HUES6 (cell line): ENCODE data around the gene TMEM178B.

ENCODE experiments used
- H3K27ac ChIP-seq: 2 replicates; pipeline ENCODE4 v1.7.0; 2013; ENCODE audit warnings: low read depth, mild to moderate bottlenecking, low read length, inconsistent platforms
- H3K27me3 ChIP-seq: 2 replicates; pipeline ENCODE4 v1.6.1; 2013; ENCODE audit warnings: low read length; ENCODE audit not compliant: control insufficient read depth, insufficient read depth
- H3K36me3 ChIP-seq: 2 replicates; pipeline ENCODE4 v1.6.1; 2013; ENCODE audit warnings: low read length; ENCODE audit not compliant: control insufficient read depth, insufficient read depth
- H3K4me1 ChIP-seq: 2 replicates; pipeline ENCODE4 v1.6.1; 2013; ENCODE audit warnings: low read length; ENCODE audit not compliant: control insufficient read depth, insufficient read depth
- H3K4me3 ChIP-seq: 2 replicates; pipeline ENCODE4 v1.5.1; 2013; ENCODE audit warnings: low read depth, low read length
- H3K9ac ChIP-seq: one replicate; pipeline ENCODE4 v1.6.1; 2013; ENCODE audit warnings: mild to moderate bottlenecking, low read length
- H3K9me3 ChIP-seq: 2 replicates; pipeline ENCODE4 v1.6.1; 2013; ENCODE audit warnings: low read depth, low read length; ENCODE audit not compliant: control insufficient read depth, insufficient read depth

The TMEM178B gene

GRCh38 chr7:141340991-141341390 is 267.1 kb downstream of the TMEM178B start:
- no peaks in the 10 kb centered on the region for H3K4me1 ChIP-seq

GRCh38 chr7:141342621-141343408 is 269.0 kb downstream of the TMEM178B start:
- H3K27me3 ChIP-seq = no peaks in the 10 kb centered on the region
- no peak overlapping the region for H3K9ac ChIP-seq
- no peak overlapping the region for H3K4me3 ChIP-seq
- no peaks in the 10 kb centered on the region for H3K9me3 ChIP-seq
- no peaks in the 10 kb centered on the region for H3K36me3 ChIP-seq
- H3K4me1 ChIP-seq = no peaks in the 10 kb centered on the region
- H3K27ac ChIP-seq = no peak overlapping the region

More at GRCh38 chr7:141340991-141341390, 267.1 kb downstream of the TMEM178B start:
- Histone ChIP-seq H3K36me3 (no peaks in the 10 kb centered on the region), H3K27me3 (no peaks in the 10 kb centered on the region), H3K9ac (no peak overlapping the region), H3K4me3 (no peak overlapping the region), H3K27ac (no peak overlapping the region), H3K9me3 (no peaks in the 10 kb centered on the region; the same call in 1 of the 2 replicates)

- Histone ChIP-seq H3K9me3 (no peaks in the 10 kb centered on the region), H3K4me3 (no peak overlapping the region), H3K36me3 (no peaks in the 10 kb centered on the region), H3K9ac (no peak overlapping the region), H3K27me3 (no peaks in the 10 kb centered on the region), H3K27ac (no peak overlapping the region), H3K4me1 (no peaks in the 10 kb centered on the region)
Observed at GRCh38 chr7:141344153-141344935, 270.5 kb downstream of the TMEM178B start.

- H3K27me3 ChIP-seq = no peaks in the 10 kb centered on the region
- no peak overlapping the region for H3K27ac ChIP-seq
- H3K9ac ChIP-seq = no peak overlapping the region
- no peaks in the 10 kb centered on the region for H3K4me1 ChIP-seq
- no peak overlapping the region for H3K4me3 ChIP-seq
- no peaks in the 10 kb centered on the region for H3K36me3 ChIP-seq
- no peaks in the 10 kb centered on the region for H3K9me3 ChIP-seq
Observed at GRCh38 chr7:141348728-141349127, 274.9 kb downstream of the TMEM178B start.

GRCh38 chr7:141349338-141349737 is 275.5 kb downstream of the TMEM178B start:
- no peaks in the 10 kb centered on the region for H3K27me3 ChIP-seq
- no peak overlapping the region for H3K9ac ChIP-seq
- H3K4me3 ChIP-seq = no peak overlapping the region
- no peaks in the 10 kb centered on the region for H3K9me3 ChIP-seq
- peaks cover 1% of the 10 kb centered on the region for H3K4me1 ChIP-seq
- no peak overlapping the region for H3K27ac ChIP-seq
- H3K36me3 ChIP-seq = no peaks in the 10 kb centered on the region

- Histone ChIP-seq H3K4me3 (no peak overlapping the region), H3K27me3 (no peaks in the 10 kb centered on the region), H3K4me1 (peaks cover 6% of the 10 kb centered on the region), H3K9me3 (no peaks in the 10 kb centered on the region), H3K27ac (no peak overlapping the region), H3K36me3 (no peaks in the 10 kb centered on the region), H3K9ac (no peak overlapping the region)
Observed at GRCh38 chr7:141349804-141350203, 275.9 kb downstream of the TMEM178B start.

- H3K27ac ChIP-seq = no peak overlapping the region
- H3K4me1 ChIP-seq = peaks cover 10% of the 10 kb centered on the region
- no peaks in the 10 kb centered on the region for H3K36me3 ChIP-seq
- no peaks in the 10 kb centered on the region for H3K9me3 ChIP-seq
- no peaks in the 10 kb centered on the region for H3K27me3 ChIP-seq
- H3K4me3 ChIP-seq = no peak overlapping the region
- H3K9ac ChIP-seq = no peak overlapping the region
Observed at GRCh38 chr7:141351175-141351574, 277.3 kb downstream of the TMEM178B start.

GRCh38 chr7:141352955-141353354 is 279.1 kb downstream of the TMEM178B start:
- Histone ChIP-seq H3K36me3 (no peaks in the 10 kb centered on the region), H3K4me3 (no peak overlapping the region), H3K27me3 (no peaks in the 10 kb centered on the region), H3K9ac (no peak overlapping the region), H3K27ac (no peak overlapping the region), H3K9me3 (no peaks in the 10 kb centered on the region), H3K4me1 (peaks cover 10% of the 10 kb centered on the region)

GRCh38 chr7:141354251-141354650 is 280.4 kb downstream of the TMEM178B start:
- no peaks in the 10 kb centered on the region for H3K36me3 ChIP-seq
- no peaks in the 10 kb centered on the region; the same call in 1 of the 2 replicates for H3K9me3 ChIP-seq
- no peak overlapping the region for H3K9ac ChIP-seq
- no peak overlapping the region for H3K27ac ChIP-seq
- H3K4me3 ChIP-seq = no peak overlapping the region
- H3K4me1 ChIP-seq = peaks cover 14% of the 10 kb centered on the region
- no peaks in the 10 kb centered on the region for H3K27me3 ChIP-seq

GRCh38 chr7:141355032-141355431 is 281.2 kb downstream of the TMEM178B start:
- Histone ChIP-seq H3K4me1 (peaks cover 17% of the 10 kb centered on the region), H3K9ac (no peak overlapping the region), H3K9me3 (peaks cover 8% of the 10 kb centered on the region; the same call in 1 of the 2 replicates), H3K4me3 (no peak overlapping the region), H3K27ac (no peak overlapping the region), H3K27me3 (no peaks in the 10 kb centered on the region), H3K36me3 (no peaks in the 10 kb centered on the region)

- no peaks in the 10 kb centered on the region for H3K27me3 ChIP-seq
- no peak overlapping the region for H3K27ac ChIP-seq
- H3K4me1 ChIP-seq = peaks cover 17% of the 10 kb centered on the region
- no peak overlapping the region for H3K4me3 ChIP-seq
- peaks cover 8% of the 10 kb centered on the region; the same call in 1 of the 2 replicates for H3K9me3 ChIP-seq
- no peaks in the 10 kb centered on the region for H3K36me3 ChIP-seq
- H3K9ac ChIP-seq = no peak overlapping the region
Observed at GRCh38 chr7:141356161-141356560, 282.3 kb downstream of the TMEM178B start.
